Karpas-422 (cell line): Measurements from ENCODE around the gene SOX9. TPM values are rescaled to one million over a fixed set of nuclear protein-coding genes. Genes with fewer than 3 reads are reported as not detected.

Source experiments
- DNase-seq: peaks from one replicate; pipeline ENCODE4 v3.0.0-alpha.2; 2015
- H2AFZ ChIP-seq: fragments of 200-600 bp; sonication (generic); 2 replicates; pipeline ENCODE4 v1.6.1; 2014; ENCODE audit warnings: antibody characterized with exemption, low read length, mixed read lengths
- H3K27ac ChIP-seq: fragments of 200-600 bp; sonication (generic); 2 replicates; pipeline ENCODE4 v1.5.1; 2014; ENCODE audit warnings: mild to moderate bottlenecking, low read length, moderate library complexity
- H3K27me3 ChIP-seq: fragments of 200-600 bp; sonication (generic); 2 replicates; pipeline ENCODE4 v1.6.1; 2014; ENCODE audit warnings: low read length, mixed read lengths
- H3K36me3 ChIP-seq: fragments of 200-600 bp; sonication (generic); 2 replicates; pipeline ENCODE4 v1.6.1; 2014; ENCODE audit warnings: low read length, mixed read lengths; ENCODE audit not compliant: insufficient read depth
- H3K4me1 ChIP-seq: fragments of 200-600 bp; sonication (generic); 2 replicates; pipeline ENCODE4 v1.6.1; 2014; ENCODE audit warnings: mild to moderate bottlenecking, low read length, mixed read lengths
- H3K4me2 ChIP-seq: fragments of 200-600 bp; sonication (generic); 2 replicates; pipeline ENCODE4 v1.6.1; 2014; ENCODE audit warnings: low read length, low read depth, mild to moderate bottlenecking; ENCODE audit not compliant: poor library complexity, severe bottlenecking
- H3K4me3 ChIP-seq: fragments of 200-600 bp; sonication (generic); 2 replicates; pipeline ENCODE4 v1.5.1; 2014; ENCODE audit warnings: mild to moderate bottlenecking, antibody characterized with exemption, low read length, mixed read lengths
- H3K79me2 ChIP-seq: fragments of 200-600 bp; sonication (generic); 2 replicates; pipeline ENCODE4 v1.6.1; 2014; ENCODE audit warnings: mild to moderate bottlenecking, low read length, mixed read lengths
- H3K9ac ChIP-seq: fragments of 200-600 bp; sonication (generic); 2 replicates; pipeline ENCODE4 v1.6.0; 2014; ENCODE audit warnings: low read length
- H3K9me2 ChIP-seq: fragments of 200-600 bp; sonication (generic), shearing (Covaris generic); replicated peaks from 2 replicates; pipeline ENCODE4 v1.6.0; 2014; ENCODE audit warnings: mild to moderate bottlenecking, low read length, moderate library complexity; ENCODE audit not compliant: insufficient read depth
- H3K9me3 ChIP-seq: fragments of 300-700, 200-600 bp; sonication (generic); 2 replicates; pipeline ENCODE4 v1.6.1; 2014; ENCODE audit warnings: low read length, mixed read lengths
- H4K20me1 ChIP-seq: fragments of 200-600 bp; sonication (generic); 2 replicates; pipeline ENCODE4 v1.6.1; 2014; ENCODE audit warnings: mild to moderate bottlenecking, antibody characterized with exemption, low read length, low read depth; ENCODE audit not compliant: insufficient read depth
- total RNA-seq: library from RNA; depleted of rRNA; stranded (reverse); fragments of >200 nt; shearing (Covaris generic); gene quantifications from 2 replicates; pipeline ENCODE4 v1.2.3, GENCODE V29; 2014; ENCODE audit warnings: low replicate concordance

The SOX9 gene
- total RNA-seq, 1 experiment from 2014 or later, result 30.3 TPM

- 0 out of 2 replicates have a peak, but pooled peaks cover 2% of the 10 kb centered on the region for H3K27me3 ChIP-seq
- H4K20me1 ChIP-seq, result no peaks in the 10 kb centered on the region
- no peak for DNase-seq
- no peaks in the 10 kb centered on the region for H3K9me2 ChIP-seq
- H3K4me1 ChIP-seq, result no peaks in the 10 kb centered on the region
- H3K36me3 ChIP-seq, result no peaks in the 10 kb centered on the region
- H3K79me2 ChIP-seq, result no peaks in the 10 kb centered on the region
- no peak overlapping the region for H2AFZ ChIP-seq
- H3K9me3 ChIP-seq, result no peaks in the 10 kb centered on the region
- no peak overlapping the region for H3K27ac ChIP-seq
- no peak overlapping the region for H3K4me3 ChIP-seq
- no peak overlapping the region for H3K9ac ChIP-seq
- H3K4me2 ChIP-seq, result no peak overlapping the region
Measured at GRCh38 chr17:72090108-72090507, 30.7 kb upstream of the SOX9 start.

GRCh38 chr17:72092710-72093322, 28.0 kb upstream of the SOX9 start:
- no peaks in the 10 kb centered on the region for H3K9me3 ChIP-seq
- no peaks in the 10 kb centered on the region for H3K36me3 ChIP-seq
- H3K79me2 ChIP-seq, result no peaks in the 10 kb centered on the region
- H3K27ac ChIP-seq, result no peak overlapping the region
- no peaks in the 10 kb centered on the region for H3K4me1 ChIP-seq
- H3K9ac ChIP-seq, result no peak overlapping the region
- H3K27me3 ChIP-seq, result no peaks in the 10 kb centered on the region
- no peak overlapping the region for H3K4me3 ChIP-seq
- no peak overlapping the region for H2AFZ ChIP-seq
- H4K20me1 ChIP-seq, result no peaks in the 10 kb centered on the region
- H3K4me2 ChIP-seq, result no peak overlapping the region
- no peaks in the 10 kb centered on the region for H3K9me2 ChIP-seq
- no peak for DNase-seq

- Histone ChIP-seq H3K79me2 (no peaks in the 10 kb centered on the region), H3K9me2 (no peaks in the 10 kb centered on the region), H3K9me3 (no peaks in the 10 kb centered on the region), H3K4me3 (no peak overlapping the region), H3K4me2 (no peak overlapping the region), H3K27me3 (no peaks in the 10 kb centered on the region), H2AFZ (no peak overlapping the region), H3K4me1 (no peaks in the 10 kb centered on the region), H3K36me3 (no peaks in the 10 kb centered on the region), H3K27ac (no peak overlapping the region), H4K20me1 (no peaks in the 10 kb centered on the region), H3K9ac (no peak overlapping the region)
- no peak for DNase-seq
Measured at GRCh38 chr17:72093707-72094106, 27.1 kb upstream of the SOX9 start.

DNA sequence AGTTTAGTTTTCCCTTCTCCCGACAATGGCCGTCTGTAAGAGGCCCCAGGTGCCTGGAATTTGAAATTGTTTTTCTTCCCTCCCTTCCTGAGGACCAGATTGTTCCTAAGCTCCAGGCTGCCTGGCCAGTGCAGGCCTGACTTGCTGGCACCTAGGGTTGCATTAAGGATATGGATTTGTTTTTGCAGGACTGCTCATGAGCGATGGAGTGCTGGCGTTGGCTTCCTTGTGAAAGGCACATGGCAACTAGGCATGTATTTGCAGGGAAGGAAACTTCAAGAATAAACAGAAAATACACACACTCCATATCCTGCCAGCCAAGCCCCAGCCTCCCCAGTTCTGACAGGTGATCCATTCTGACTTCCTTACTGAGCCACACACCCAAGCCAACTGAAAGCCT, 25.5 kb upstream of the SOX9 start:
- H3K36me3 ChIP-seq, result no peaks in the 10 kb centered on the region
- no peaks in the 10 kb centered on the region for H3K9me3 ChIP-seq
- H3K4me1 ChIP-seq, result no peaks in the 10 kb centered on the region
- no peak overlapping the region for H3K27ac ChIP-seq
- H2AFZ ChIP-seq, result no peak overlapping the region
- H3K9ac ChIP-seq, result no peak overlapping the region
- no peaks in the 10 kb centered on the region for H3K9me2 ChIP-seq
- no peaks in the 10 kb centered on the region for H4K20me1 ChIP-seq
- no peak overlapping the region for H3K4me3 ChIP-seq
- no peak overlapping the region for H3K4me2 ChIP-seq
- no peaks in the 10 kb centered on the region for H3K27me3 ChIP-seq
- no peaks in the 10 kb centered on the region for H3K79me2 ChIP-seq
- DNase-seq, result no peak

GRCh38 chr17:72097144-72097543, 23.7 kb upstream of the SOX9 start:
- Histone ChIP-seq H3K9me2 (no peaks in the 10 kb centered on the region), H3K4me3 (no peak overlapping the region), H3K9ac (no peak overlapping the region), H3K36me3 (no peaks in the 10 kb centered on the region), H3K4me1 (no peaks in the 10 kb centered on the region), H3K9me3 (no peaks in the 10 kb centered on the region), H4K20me1 (no peaks in the 10 kb centered on the region), H2AFZ (no peak overlapping the region), H3K27ac (no peak overlapping the region), H3K79me2 (no peaks in the 10 kb centered on the region), H3K27me3 (no peaks in the 10 kb centered on the region), H3K4me2 (no peak overlapping the region)
- DNase-seq, result no peak

DNA sequence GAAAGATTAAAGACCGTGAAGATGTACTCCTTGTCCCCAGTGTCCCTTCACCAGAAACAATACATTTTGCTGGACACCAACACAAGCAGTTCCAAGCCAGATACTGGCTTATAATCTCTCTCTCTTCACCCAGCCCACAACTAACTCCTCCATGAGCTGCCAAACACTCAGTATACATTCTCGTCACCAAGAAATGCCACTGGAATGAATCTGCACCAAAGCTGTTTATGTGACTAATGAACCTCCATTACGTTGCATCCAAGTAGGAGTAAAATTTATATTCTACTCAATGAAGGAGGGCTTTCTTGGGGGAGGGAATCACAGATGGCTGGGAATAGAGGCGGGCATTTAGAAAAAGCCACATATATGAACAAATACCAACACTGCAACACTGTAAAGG, 20.9 kb upstream of the SOX9 start:
- DNase-seq, result no peak
- H4K20me1 ChIP-seq, result no peaks in the 10 kb centered on the region
- no peak overlapping the region for H3K4me2 ChIP-seq
- H3K36me3 ChIP-seq, result no peaks in the 10 kb centered on the region
- no peaks in the 10 kb centered on the region for H3K79me2 ChIP-seq
- H3K9me2 ChIP-seq, result no peaks in the 10 kb centered on the region
- no peak overlapping the region for H3K27ac ChIP-seq
- H3K27me3 ChIP-seq, result no peaks in the 10 kb centered on the region
- H2AFZ ChIP-seq, result no peak overlapping the region
- no peaks in the 10 kb centered on the region for H3K9me3 ChIP-seq
- no peak overlapping the region for H3K4me3 ChIP-seq
- no peak overlapping the region for H3K9ac ChIP-seq
- H3K4me1 ChIP-seq, result no peaks in the 10 kb centered on the region

GRCh38 chr17:72100470-72100869, 20.4 kb upstream of the SOX9 start:
- Histone ChIP-seq H3K9me2 (no peaks in the 10 kb centered on the region), H3K4me2 (no peak overlapping the region), H4K20me1 (no peaks in the 10 kb centered on the region), H3K27ac (no peak overlapping the region), H3K4me1 (no peaks in the 10 kb centered on the region), H3K9ac (no peak overlapping the region), H3K9me3 (no peaks in the 10 kb centered on the region), H3K36me3 (no peaks in the 10 kb centered on the region), H2AFZ (no peak overlapping the region), H3K27me3 (no peaks in the 10 kb centered on the region), H3K4me3 (no peak overlapping the region), H3K79me2 (no peaks in the 10 kb centered on the region)
- DNase-seq, result no peak

DNA sequence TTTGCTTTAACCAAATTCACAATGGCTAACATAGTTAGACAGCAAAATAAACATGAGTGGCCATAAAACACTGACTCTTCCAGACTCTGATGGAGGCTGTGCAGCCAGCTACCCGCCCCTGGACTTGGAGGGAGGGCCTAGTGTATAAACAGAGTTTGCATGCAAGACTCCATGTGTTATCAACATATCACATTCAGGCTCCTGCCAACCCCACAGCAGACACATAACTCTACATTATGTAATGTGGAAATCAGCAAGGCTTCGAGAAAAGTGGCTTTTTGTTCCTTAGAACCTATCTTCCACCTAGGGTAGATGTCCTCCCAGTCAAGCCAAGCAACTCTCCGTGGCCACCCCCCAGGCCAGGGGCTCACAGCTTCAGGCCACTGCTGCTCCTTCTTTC, 19.3 kb upstream of the SOX9 start:
- Histone ChIP-seq H3K9me3 (no peaks in the 10 kb centered on the region), H3K4me1 (no peaks in the 10 kb centered on the region), H3K4me2 (no peak overlapping the region), H3K36me3 (no peaks in the 10 kb centered on the region), H3K9me2 (no peaks in the 10 kb centered on the region), H4K20me1 (no peaks in the 10 kb centered on the region), H3K4me3 (no peak overlapping the region), H3K9ac (no peak overlapping the region), H3K27ac (no peak overlapping the region), H3K79me2 (no peaks in the 10 kb centered on the region), H3K27me3 (no peaks in the 10 kb centered on the region), H2AFZ (no peak overlapping the region)
- DNase-seq, result no peak

DNA sequence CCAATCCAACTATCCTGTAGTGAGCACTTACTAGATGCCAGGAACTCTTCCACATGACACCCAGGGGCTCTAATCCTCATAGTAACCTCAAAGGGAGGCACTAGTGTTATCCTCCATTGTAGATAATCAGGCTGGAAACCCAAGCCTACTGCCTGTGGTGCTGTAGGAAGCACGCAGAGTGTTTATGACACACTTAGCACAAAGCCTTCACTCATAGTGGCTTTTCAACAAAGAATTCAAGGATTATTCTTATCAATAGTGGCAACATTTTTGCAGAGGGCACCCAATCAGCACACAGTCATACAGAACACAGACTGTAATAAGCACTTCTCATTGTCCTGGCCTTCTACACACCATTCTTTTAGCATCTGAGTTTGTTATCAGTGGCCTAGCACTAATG, 18.5 kb upstream of the SOX9 start:
- Histone ChIP-seq H3K27me3 (no peaks in the 10 kb centered on the region), H3K36me3 (no peaks in the 10 kb centered on the region)

More for the DNA sequence above, 18.5 kb upstream of the SOX9 start:
- H2AFZ ChIP-seq, result no peak overlapping the region
- no peak overlapping the region for H3K4me3 ChIP-seq
- no peaks in the 10 kb centered on the region for H3K4me1 ChIP-seq
- H3K9me2 ChIP-seq, result no peaks in the 10 kb centered on the region
- H3K79me2 ChIP-seq, result no peaks in the 10 kb centered on the region
- no peak overlapping the region for H3K27ac ChIP-seq
- no peaks in the 10 kb centered on the region for H3K9me3 ChIP-seq
- no peak for DNase-seq
- no peak overlapping the region for H3K9ac ChIP-seq
- no peak overlapping the region for H3K4me2 ChIP-seq
- H4K20me1 ChIP-seq, result no peaks in the 10 kb centered on the region
